HepG2 (cell line): ENCODE measurements around the gene PTCD1. TPM values are rescaled to one million over a fixed set of nuclear protein-coding genes. Genes with fewer than 3 reads are reported as not detected.
A peak's percentile ranks its signal among the peaks of the same experiment; 100 is the strongest.

ENCODE experiments used
- AHDC1 ChIP-seq: sonication (generic); formaldehyde crosslinking; IDR thresholded peaks from 2 replicates; pipeline ENCODE4 v1.5.1; 2020; ENCODE audit warnings: mild to moderate bottlenecking, missing genetic modification reagents, borderline replicate concordance
- ATF4 ChIP-seq, 2 experiments: fragments of 450-650 bp in 1 of 2; sonication (generic) in 1 of 2; formaldehyde crosslinking; IDR thresholded peaks; 2 replicates each; pipeline versions ENCODE4 v1.5.0 to v1.8.0; 2020 to 2022; ENCODE audit warnings: mild to moderate bottlenecking in 1 of 2, missing genetic modification reagents in 1 of 2
- FOXM1 ChIP-seq: sonication (generic); formaldehyde crosslinking; IDR thresholded peaks from 2 replicates; pipeline ENCODE4 v1.5.0; 2020; ENCODE audit warnings: missing genetic modification reagents
- FOXO4 ChIP-seq: sonication (generic); formaldehyde crosslinking; conservative IDR thresholded peaks from 2 replicates; pipeline ENCODE4 v1.8.1; 2023; ENCODE audit warnings: missing genetic modification reagents
- FUBP1 ChIP-seq: sonication (generic); formaldehyde crosslinking; IDR thresholded peaks from 2 replicates; pipeline ENCODE4 v1.5.1; 2020; ENCODE audit warnings: missing genetic modification reagents, mild to moderate bottlenecking, borderline replicate concordance
- HHEX ChIP-seq: IDR thresholded peaks from 2 replicates; pipeline ENCODE4 v1.6.1; 2016; ENCODE audit warnings: control low read depth
- IKZF1 ChIP-seq: fragments of 450-650 bp; IDR thresholded peaks from 2 replicates; pipeline ENCODE4 v1.7.1; 2016
- PAF1 ChIP-seq: IDR thresholded peaks from 2 replicates; pipeline ENCODE4 v1.6.1; 2016; ENCODE audit warnings: missing genetic modification reagents, missing compliant biosample characterization
- PBX3 ChIP-seq: sonication (generic); formaldehyde crosslinking; IDR thresholded peaks from 2 replicates; pipeline ENCODE4 v1.8.1; 2023; ENCODE audit warnings: missing genetic modification reagents, inconsistent platforms, borderline replicate concordance
- RFXANK ChIP-seq: IDR thresholded peaks from 2 replicates; pipeline ENCODE4 v1.6.1; 2016
- TRAFD1 ChIP-seq: sonication (generic); formaldehyde crosslinking; IDR thresholded peaks from 2 replicates; pipeline ENCODE4 v1.5.1; 2020; ENCODE audit warnings: missing genetic modification reagents, mild to moderate bottlenecking, borderline replicate concordance
- ZIK1 ChIP-seq: sonication (generic); formaldehyde crosslinking; IDR thresholded peaks from 2 replicates; pipeline ENCODE4 v1.5.0; 2020; ENCODE audit warnings: mild to moderate bottlenecking, low read depth, missing genetic modification reagents, borderline replicate concordance
- ZNF597 ChIP-seq: sonication (generic); formaldehyde crosslinking; IDR thresholded peaks from 2 replicates; pipeline ENCODE4 v1.5.0; 2020; ENCODE audit warnings: missing genetic modification reagents
- ZNF709 ChIP-seq: sonication (generic); formaldehyde crosslinking; IDR thresholded peaks from 2 replicates; pipeline ENCODE4 v1.5.0; 2020; ENCODE audit warnings: mild to moderate bottlenecking, missing genetic modification reagents
- ZSCAN22 ChIP-seq: sonication (generic); formaldehyde crosslinking; IDR thresholded peaks from 2 replicates; pipeline ENCODE4 v1.4.0; 2020; ENCODE audit warnings: mild to moderate bottlenecking, missing genetic modification reagents
- ZSCAN25 ChIP-seq: sonication (generic); formaldehyde crosslinking; IDR thresholded peaks from 2 replicates; pipeline ENCODE4 v1.8.0; 2022; ENCODE audit warnings: mild to moderate bottlenecking, missing genetic modification reagents
- polyA plus RNA-seq, 8 experiments: library from polyadenylated mRNA; depleted of rRNA in 3 of 8; stranded (reverse) in 7 of 8; unstranded in 1 of 8; fragments of >200 nt; fragmentation: Illumina TruSeq in 4 of 8; extraction: Trizol in 4 of 8; gene quantifications; 2 replicates each; pipeline versions ENCODE4 v1.2.1 to v1.2.3, GENCODE V29; 2011 to 2016; ENCODE audit warnings: low read depth in 4 of 8, missing spikeins in 1 of 8, mixed read lengths in 1 of 8; ENCODE audit not compliant: insufficient read depth in 1 of 8
- total RNA-seq, 5 experiments: library from RNA; depleted of rRNA; stranded (reverse); fragments of >200 nt; fragmentation: Illumina TruSeq; extraction: Trizol; gene quantifications; 2 replicates each; pipeline ENCODE4 v1.2.3, GENCODE V29; 2016; ENCODE audit warnings: low read depth in 1 of 5

PTCD1 gene
- total and polyA plus RNA-seq, 2 of the 13 experiments (the other 11 are each of a cell fraction or from before 2014, with no cell fraction given): 3.0 to 8.4 TPM

GRCh38 chr7:99465421-99465768 is 26.8 kb upstream of the PTCD1 start (continued):
- TF ChIP-seq TRAFD1 (CRISPR knock-in tag): no peak
- TF ChIP-seq ZSCAN22 (CRISPR knock-in tag): no peak
- TF ChIP-seq ZSCAN25 (CRISPR knock-in tag): no peak
- no peak for TF ChIP-seq FUBP1
- TF ChIP-seq ZNF709 (CRISPR knock-in tag): no peak
- 0 out of 2 replicates have a peak, but pooled peaks have one; percentile 6 for TF ChIP-seq RFXANK (CRISPR knock-in tag)
- TF ChIP-seq HHEX (CRISPR knock-in tag): no peak
- TF ChIP-seq ZNF597 (CRISPR knock-in tag): no peak
- TF ChIP-seq AHDC1: no peak
- TF ChIP-seq PBX3 (CRISPR knock-in tag): no peak
- no peak for TF ChIP-seq ATF4 (CRISPR knock-in tag; IDR thresholded peaks at IDR 0.05)
- TF ChIP-seq PAF1 (CRISPR knock-in tag): no peak
- no peak for TF ChIP-seq IKZF1
- TF ChIP-seq FOXO4 (CRISPR knock-in tag): 0 out of 2 replicates have a peak, but pooled peaks have one; percentile 57
- TF ChIP-seq ZIK1 (CRISPR knock-in tag): no peak; the same call in 1 of the 2 replicates
- TF ChIP-seq FOXM1 (CRISPR knock-in tag): no peak
